WTC11 (cell line): Measurements from ENCODE around the gene HDAC5. TPM values are rescaled to one million over a fixed set of nuclear protein-coding genes. Genes with fewer than 3 reads are reported as not detected.
"Not testable (repeated sequence)": the region's sequence is repeated elsewhere in the genome, so short reads cannot be mapped to it uniquely, and the experiment has no call there.

Experiments used
- ATAC-seq: fragments of 200-7000 bp; cut with Tn5 transposase; 2 replicates; pipeline ENCODE4 v1.10.0; 2021; ENCODE audit warnings: mild to moderate bottlenecking, moderate library complexity
- CTCF ChIA-PET: fragments of 300-600 bp; sonication (Branson Sonifier 250); formaldehyde crosslinking; loops from one replicate; lab custom pipeline; 2021; ENCODE audit warnings: antibody characterized with exemption; lab: Charles Lee
- POLR2A ChIA-PET: fragments of 350-600 bp; sonication (Branson Sonifier 250); formaldehyde crosslinking; loops from one replicate; lab custom pipeline; 2021; ENCODE audit warnings: antibody characterized with exemption; lab: Charles Lee
- DNase-seq: peaks from one replicate; pipeline ENCODE4 v3.0.0; 2021; ENCODE audit warnings: low spot score
- H3K27ac Mint-ChIP-seq: 2 replicates; pipeline ENCODE4 v1.8.0; 2021; ENCODE audit warnings: mixed read lengths
- H3K27me3 Mint-ChIP-seq: 2 replicates; pipeline ENCODE4 v1.8.0; 2021; ENCODE audit warnings: low read depth, mild to moderate bottlenecking, moderate library complexity, mixed read lengths
- H3K36me3 Mint-ChIP-seq: 2 replicates; pipeline ENCODE4 v1.8.0; 2021; ENCODE audit warnings: mixed read lengths
- H3K4me1 Mint-ChIP-seq: 2 replicates; pipeline ENCODE4 v1.8.0; 2022; ENCODE audit warnings: mixed read lengths
- H3K4me3 Mint-ChIP-seq: 2 replicates; pipeline ENCODE4 v1.8.0; 2021; ENCODE audit warnings: mild to moderate bottlenecking, moderate library complexity, mixed read lengths
- H3K9me3 Mint-ChIP-seq: 2 replicates; pipeline ENCODE4 v1.8.0; 2021; ENCODE audit warnings: mixed read lengths
- ARID4B ChIP-seq: sonication (generic); formaldehyde crosslinking; IDR thresholded peaks from 2 replicates; pipeline ENCODE4 v1.8.0; 2023; ENCODE audit warnings: missing genetic modification reagents, mild to moderate bottlenecking, borderline replicate concordance
- CBFB ChIP-seq: sonication (generic); formaldehyde crosslinking; IDR thresholded peaks from 2 replicates; pipeline ENCODE4 v1.8.1; 2022; ENCODE audit warnings: mild to moderate bottlenecking, low read depth, missing genetic modification reagents
- FOXK1 ChIP-seq: sonication (generic); formaldehyde crosslinking; IDR thresholded peaks from 2 replicates; pipeline ENCODE4 v1.8.0; 2022; ENCODE audit warnings: mild to moderate bottlenecking, moderate library complexity, missing genetic modification reagents
- FOXP1 ChIP-seq: sonication (generic); formaldehyde crosslinking; IDR thresholded peaks from 2 replicates; pipeline ENCODE4 v1.8.0; 2022; ENCODE audit warnings: missing genetic modification reagents, mild to moderate bottlenecking, moderate library complexity, borderline replicate concordance
- GABPB1 ChIP-seq: sonication (generic); formaldehyde crosslinking; IDR thresholded peaks from 2 replicates; pipeline ENCODE4 v1.8.1; 2023; ENCODE audit warnings: mild to moderate bottlenecking, missing genetic modification reagents
- JUN ChIP-seq: sonication (generic); formaldehyde crosslinking; IDR thresholded peaks from 2 replicates; pipeline ENCODE4 v1.8.0; 2023; ENCODE audit warnings: mild to moderate bottlenecking, missing genetic modification reagents
- MAX ChIP-seq: sonication (generic); formaldehyde crosslinking; IDR thresholded peaks from 2 replicates; pipeline ENCODE4 v1.8.0; 2022; ENCODE audit warnings: mild to moderate bottlenecking, missing genetic modification reagents
- NFYB ChIP-seq: sonication (generic); formaldehyde crosslinking; conservative IDR thresholded peaks from 2 replicates; pipeline ENCODE4 v1.8.0; 2022; ENCODE audit warnings: low read depth, missing genetic modification reagents
- TEAD1 ChIP-seq: sonication (generic); formaldehyde crosslinking; IDR thresholded peaks from 2 replicates; pipeline ENCODE4 v1.8.0; 2022; ENCODE audit warnings: mild to moderate bottlenecking, missing genetic modification reagents
- TEAD4 ChIP-seq: sonication (generic); formaldehyde crosslinking; IDR thresholded peaks from 2 replicates; pipeline ENCODE4 v1.8.0; 2022; ENCODE audit warnings: mild to moderate bottlenecking, missing genetic modification reagents
- USF1 ChIP-seq: sonication (generic); formaldehyde crosslinking; IDR thresholded peaks from 2 replicates; pipeline ENCODE4 v1.8.0; 2022; ENCODE audit warnings: mild to moderate bottlenecking, missing genetic modification reagents
- ZNF423 ChIP-seq: fragments of 250-450 bp; sonication (Bioruptor Pico); IDR thresholded peaks from 2 replicates; pipeline ENCODE4 v2.1.2; 2022; ENCODE audit warnings: mild to moderate bottlenecking, moderate library complexity
- ZNF512 ChIP-seq: sonication (generic); formaldehyde crosslinking; IDR thresholded peaks from 2 replicates; pipeline ENCODE4 v1.8.1; 2022; ENCODE audit warnings: missing genetic modification reagents, borderline replicate concordance
- ZNF671 ChIP-seq: fragments of 250-450 bp; sonication (Bioruptor Pico); IDR thresholded peaks from 2 replicates; pipeline ENCODE4 v1.8.0; 2021; ENCODE audit warnings: mild to moderate bottlenecking
- total RNA-seq: library from RNA; stranded (reverse); gene quantifications from 3 replicates; pipeline ENCODE4 v1.2.3, GENCODE V29; 2021
- TF ChIP-seq, protein P1 (sequence below): sonication (generic); formaldehyde crosslinking; IDR thresholded peaks from 2 replicates; pipeline ENCODE4 v1.8.1; 2022; ENCODE audit warnings: low read depth, missing genetic modification reagents, borderline replicate concordance
- TF ChIP-seq, protein P2 (sequence below): sonication (generic); formaldehyde crosslinking; IDR thresholded peaks from 2 replicates; pipeline ENCODE4 v1.8.1; 2022; ENCODE audit warnings: mild to moderate bottlenecking, moderate library complexity, missing genetic modification reagents
- TF ChIP-seq, protein P3 (sequence below): fragments of 200-600 bp; IDR thresholded peaks from 2 replicates; pipeline ENCODE4 v1.8.0; 2022; ENCODE audit warnings: antibody characterized with exemption

The HDAC5 gene
- total RNA-seq, 1 experiment from 2014 or later = 61.6 TPM

GRCh38 chr17:44144966-44145739 lies 21.7 kb upstream of the HDAC5 start (continued):
- TF ChIP-seq, protein P1, sequence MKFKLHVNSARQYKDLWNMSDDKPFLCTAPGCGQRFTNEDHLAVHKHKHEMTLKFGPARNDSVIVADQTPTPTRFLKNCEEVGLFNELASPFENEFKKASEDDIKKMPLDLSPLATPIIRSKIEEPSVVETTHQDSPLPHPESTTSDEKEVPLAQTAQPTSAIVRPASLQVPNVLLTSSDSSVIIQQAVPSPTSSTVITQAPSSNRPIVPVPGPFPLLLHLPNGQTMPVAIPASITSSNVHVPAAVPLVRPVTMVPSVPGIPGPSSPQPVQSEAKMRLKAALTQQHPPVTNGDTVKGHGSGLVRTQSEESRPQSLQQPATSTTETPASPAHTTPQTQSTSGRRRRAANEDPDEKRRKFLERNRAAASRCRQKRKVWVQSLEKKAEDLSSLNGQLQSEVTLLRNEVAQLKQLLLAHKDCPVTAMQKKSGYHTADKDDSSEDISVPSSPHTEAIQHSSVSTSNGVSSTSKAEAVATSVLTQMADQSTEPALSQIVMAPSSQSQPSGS = no peak
- TF ChIP-seq TEAD4 (CRISPR knock-in tag) (no peak), JUN (no peak), ARID4B (CRISPR knock-in tag) (no peak), FOXP1 (no peak)
- TF ChIP-seq, protein P2, sequence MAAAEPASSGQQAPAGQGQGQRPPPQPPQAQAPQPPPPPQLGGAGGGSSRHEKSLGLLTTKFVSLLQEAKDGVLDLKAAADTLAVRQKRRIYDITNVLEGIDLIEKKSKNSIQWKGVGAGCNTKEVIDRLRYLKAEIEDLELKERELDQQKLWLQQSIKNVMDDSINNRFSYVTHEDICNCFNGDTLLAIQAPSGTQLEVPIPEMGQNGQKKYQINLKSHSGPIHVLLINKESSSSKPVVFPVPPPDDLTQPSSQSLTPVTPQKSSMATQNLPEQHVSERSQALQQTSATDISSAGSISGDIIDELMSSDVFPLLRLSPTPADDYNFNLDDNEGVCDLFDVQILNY (CRISPR knock-in tag) = no peak

DNA sequence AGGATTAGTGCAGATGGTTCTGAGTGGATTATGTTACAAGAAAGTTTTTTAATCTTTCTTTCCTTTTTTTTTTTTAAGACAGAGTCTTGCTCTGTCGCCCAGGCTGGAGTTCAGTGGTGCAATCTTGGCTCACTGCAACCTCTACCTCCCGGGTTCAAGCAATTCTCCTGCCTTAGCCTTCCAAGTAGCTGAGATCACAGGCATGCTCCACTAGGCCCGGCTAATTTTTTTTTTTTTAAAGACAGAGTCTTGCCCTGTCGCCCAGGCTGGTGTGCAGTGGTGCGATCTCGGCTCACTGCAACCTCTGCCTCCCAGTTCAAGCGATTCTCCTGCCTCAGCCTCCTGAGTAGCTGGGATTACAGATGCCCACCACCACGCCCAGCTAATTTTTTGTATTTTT lies 20.5 kb upstream of the HDAC5 start:
- DNase-seq, H3K9me3 Mint-ChIP-seq, H3K27me3 Mint-ChIP-seq, H3K4me1 Mint-ChIP-seq, H3K27ac Mint-ChIP-seq, POLR2A ChIA-PET, H3K4me3 Mint-ChIP-seq, ATAC-seq: not testable (repeated sequence)
- CTCF ChIA-PET = interaction anchor here (0.6 to 1.1 kb wide), 2 partner anchors 21 to 324 kb away, joined by 3 to 5 read pairs; partner anchors contain the start of gene HDAC5
- peaks cover 36% of the 10 kb centered on the region for H3K36me3 Mint-ChIP-seq

DNA sequence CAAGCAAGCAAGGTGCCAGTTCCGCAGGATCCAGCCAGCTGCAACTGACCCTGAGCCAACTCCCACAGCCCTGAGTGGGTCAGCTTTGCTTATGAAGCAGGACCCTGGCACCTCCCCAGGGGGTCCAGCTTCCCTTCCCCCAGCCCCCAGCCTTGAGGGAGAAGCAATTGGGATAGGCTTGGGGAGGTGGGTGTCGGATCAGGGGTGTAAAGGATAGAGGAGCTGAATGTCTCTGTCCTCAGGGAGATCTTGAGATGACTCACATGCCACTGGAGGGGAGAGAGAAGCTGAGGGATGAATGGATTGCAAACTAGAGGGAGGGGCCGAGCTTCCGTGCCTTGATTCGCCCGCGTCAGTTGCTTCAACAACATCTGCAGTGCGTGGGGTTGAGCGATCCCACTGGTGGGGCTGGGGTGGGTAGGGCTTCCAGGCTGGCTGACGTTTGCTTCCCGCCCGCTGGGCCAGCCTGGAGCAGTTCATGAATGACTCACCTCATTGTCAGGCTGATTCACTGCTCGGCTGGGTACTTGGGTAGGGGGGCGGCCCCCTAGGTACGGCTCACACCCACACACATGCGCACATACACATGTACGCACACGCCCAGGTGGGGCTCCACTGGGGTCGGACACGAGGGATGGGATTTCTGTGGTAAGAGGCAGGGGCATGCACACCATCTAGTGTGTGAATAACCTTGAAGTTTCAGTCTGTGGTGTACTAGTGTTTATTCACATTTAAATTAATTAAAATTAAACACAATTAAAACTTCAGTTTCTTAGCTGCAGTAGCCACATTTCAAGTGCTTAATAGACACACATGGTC lies 14.7 kb upstream of the HDAC5 start:
- Mint-ChIP-seq H3K27me3 (no peaks in the 10 kb centered on the region; the same call in 1 of the 2 replicates), H3K27ac (peak overlapping the region; percentile 75; the same call in 1 of the 2 replicates), H3K9me3 (no peaks in the 10 kb centered on the region), H3K36me3 (no peaks in the 10 kb centered on the region), H3K4me3 (peak overlapping the region; percentile 57), H3K4me1 (peaks cover 25% of the 10 kb centered on the region)
- peak; percentile 33 for ATAC-seq
- peak; percentile 60 for DNase-seq
- ChIA-PET CTCF (interaction anchor here (0.8 to 5.5 kb wide), 11 partner anchors 11 to 207 kb away, joined by 3 to 29 read pairs (median 4); partner anchors contain the start of genes GRN, HDAC5 and TMUB2), POLR2A (interaction anchor here (0.5 to 1.2 kb wide), 4 partner anchors 15 to 68 kb away, joined by 3 to 7 read pairs (median 5); partner anchors contain the start of genes HDAC5 and TMUB2)
- TF ChIP-seq ZNF671 (no peak), NFYB (CRISPR knock-in tag) (no peak), GABPB1 (CRISPR knock-in tag) (peak; percentile 48; the same call in 1 of the 2 replicates), CBFB (CRISPR knock-in tag) (no peak), TEAD1 (CRISPR knock-in tag) (peak; percentile 56; the same call in 1 of the 2 replicates), ZNF512 (CRISPR knock-in tag) (no peak), MAX (CRISPR knock-in tag) (peak; percentile 62; the same call in 1 of the 2 replicates), FOXK1 (CRISPR knock-in tag) (0 out of 2 replicates have a peak, but pooled peaks have one; percentile 22), ZNF423 (CRISPR knock-in tag) (peak; percentile 90), USF1 (CRISPR knock-in tag) (0 out of 2 replicates have a peak, but pooled peaks have one; percentile 29)
- TF ChIP-seq, protein P2 (CRISPR knock-in tag) = no peak
- TF ChIP-seq, protein P3, sequence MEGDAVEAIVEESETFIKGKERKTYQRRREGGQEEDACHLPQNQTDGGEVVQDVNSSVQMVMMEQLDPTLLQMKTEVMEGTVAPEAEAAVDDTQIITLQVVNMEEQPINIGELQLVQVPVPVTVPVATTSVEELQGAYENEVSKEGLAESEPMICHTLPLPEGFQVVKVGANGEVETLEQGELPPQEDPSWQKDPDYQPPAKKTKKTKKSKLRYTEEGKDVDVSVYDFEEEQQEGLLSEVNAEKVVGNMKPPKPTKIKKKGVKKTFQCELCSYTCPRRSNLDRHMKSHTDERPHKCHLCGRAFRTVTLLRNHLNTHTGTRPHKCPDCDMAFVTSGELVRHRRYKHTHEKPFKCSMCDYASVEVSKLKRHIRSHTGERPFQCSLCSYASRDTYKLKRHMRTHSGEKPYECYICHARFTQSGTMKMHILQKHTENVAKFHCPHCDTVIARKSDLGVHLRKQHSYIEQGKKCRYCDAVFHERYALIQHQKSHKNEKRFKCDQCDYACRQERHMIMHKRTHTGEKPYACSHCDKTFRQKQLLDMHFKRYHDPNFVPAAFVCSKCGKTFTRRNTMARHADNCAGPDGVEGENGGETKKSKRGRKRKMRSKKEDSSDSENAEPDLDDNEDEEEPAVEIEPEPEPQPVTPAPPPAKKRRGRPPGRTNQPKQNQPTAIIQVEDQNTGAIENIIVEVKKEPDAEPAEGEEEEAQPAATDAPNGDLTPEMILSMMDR = no peak
